Stimulated activated CD8-positive, alpha-beta memory T cell treated with anti-CD3 and anti-CD28 coated beads, Interleukin-7, amount 100 ng/mL, for 1 hour (primary cell): ENCODE results near the gene CENPP.
"Not testable (repeated sequence)": the region's sequence is repeated elsewhere in the genome, so short reads cannot be mapped to it uniquely, and the experiment has no call there.

ENCODE experiments used
- DNase-seq, 2 donors: peaks; one replicate each; pipeline ENCODE4 v3.0.0-alpha.2; 2020; ENCODE audit warnings: low read depth in 2 of 2

The CENPP gene

GRCh38 chr9:92595075-92595474, 269.3 kb downstream of the CENPP start:
- DNase-seq = not testable (repeated sequence)

DNA sequence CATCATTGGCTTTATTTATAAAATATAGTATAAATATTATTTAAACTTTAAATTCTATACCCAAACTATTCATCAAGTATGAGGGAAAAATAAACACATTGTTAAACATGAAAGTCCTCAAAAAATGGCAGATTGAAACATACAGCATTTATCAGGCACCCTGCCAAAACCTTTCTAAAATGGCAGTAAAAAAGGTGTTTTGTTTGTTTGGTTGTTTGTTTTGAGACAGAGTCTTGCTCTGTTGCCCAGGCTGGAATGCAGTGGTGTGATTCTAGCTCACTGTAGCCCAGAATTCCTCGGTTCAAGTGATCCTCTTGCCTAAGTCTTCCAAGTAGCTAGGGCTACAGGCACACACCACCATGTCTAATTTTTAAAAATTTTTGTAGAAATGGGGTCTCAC, 270.2 kb downstream of the CENPP start:
- DNase-seq = no peak

- no peak for DNase-seq
Observed at GRCh38 chr9:92598382-92598781, 272.6 kb downstream of the CENPP start.

DNA sequence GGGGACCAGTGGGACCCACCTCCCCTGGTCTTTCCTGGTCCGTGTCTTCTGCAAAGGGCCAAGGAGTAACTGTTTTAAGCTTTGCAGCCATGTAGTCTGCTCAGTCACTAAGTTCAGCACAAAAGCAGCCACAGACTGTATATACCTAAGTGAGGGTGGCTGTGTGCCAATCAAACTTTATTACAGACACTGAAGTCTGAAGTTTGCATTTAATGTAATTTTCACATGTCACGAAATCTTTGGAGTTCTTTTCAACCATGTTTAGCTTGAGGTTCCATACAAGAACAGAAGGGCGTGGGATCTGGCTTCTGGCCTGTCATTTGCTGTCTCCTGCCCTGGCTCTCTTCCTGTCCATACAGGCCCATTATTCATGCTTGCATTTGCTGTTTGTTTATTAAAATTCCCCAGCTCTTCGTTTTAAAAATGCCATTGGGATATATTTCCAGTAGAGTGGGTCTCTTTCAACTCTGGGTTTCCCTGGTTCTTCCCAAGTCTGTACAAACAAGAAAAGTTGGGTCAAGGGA, 274.2 kb downstream of the CENPP start:
- no peak for DNase-seq

- no peak for DNase-seq
Observed at GRCh38 chr9:92600462-92601261, 274.9 kb downstream of the CENPP start.

- no peak for DNase-seq
Observed at GRCh38 chr9:92601451-92601850, 275.7 kb downstream of the CENPP start.

GRCh38 chr9:92602413-92602812, 276.7 kb downstream of the CENPP start:
- no peak for DNase-seq

- no peak for DNase-seq
Observed at GRCh38 chr9:92603100-92603499, 277.3 kb downstream of the CENPP start.

DNA sequence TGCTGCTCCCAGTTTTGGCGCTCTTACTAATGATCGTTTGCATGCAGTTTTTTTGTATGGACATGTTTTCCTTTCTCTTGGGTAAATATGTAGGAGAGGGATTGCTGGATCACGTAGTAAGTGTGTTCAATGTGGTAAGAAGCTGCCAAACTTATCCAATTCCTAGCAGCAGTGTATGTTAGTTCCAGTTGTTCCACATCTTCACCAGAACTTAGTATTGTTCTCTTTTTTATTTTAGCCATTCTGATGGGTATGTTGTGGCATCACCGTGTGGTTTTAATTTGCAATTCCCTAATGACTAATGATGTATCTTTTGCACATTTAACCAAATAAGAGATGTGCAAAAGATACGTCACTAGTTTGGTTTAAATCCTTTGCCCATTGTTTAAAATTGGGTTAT, 278.2 kb downstream of the CENPP start:
- no peak for DNase-seq

- DNase-seq = no peak
Observed at GRCh38 chr9:92605224-92605623, 279.5 kb downstream of the CENPP start.

DNA sequence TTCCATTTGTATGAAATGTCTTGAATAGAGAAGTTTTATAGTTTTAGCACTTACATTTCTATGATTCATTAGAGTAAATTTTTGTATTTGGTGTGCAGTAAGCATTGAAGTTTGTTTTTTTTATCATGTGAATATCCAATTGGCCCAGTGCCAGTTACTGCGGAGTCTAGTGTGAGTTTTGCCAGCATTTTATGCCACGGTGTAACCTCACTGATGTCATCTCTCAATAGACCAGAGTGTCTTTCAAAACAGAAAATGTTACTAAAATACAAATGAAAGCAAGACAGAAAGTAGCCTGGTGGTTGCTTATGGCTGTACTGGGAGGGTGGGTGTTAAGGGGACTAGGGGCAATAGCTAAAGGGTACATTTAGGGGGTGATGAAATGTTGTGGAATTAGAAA, 281.3 kb downstream of the CENPP start:
- no peak for DNase-seq

GRCh38 chr9:92607773-92608172, 282.0 kb downstream of the CENPP start:
- DNase-seq = no peak

GRCh38 chr9:92608241-92608908, 282.6 kb downstream of the CENPP start:
- no peak for DNase-seq

GRCh38 chr9:92608909-92609445, 283.2 kb downstream of the CENPP start:
- DNase-seq = no peak

GRCh38 chr9:92610470-92611420, 285.0 kb downstream of the CENPP start:
- DNase-seq = no peak

GRCh38 chr9:92611621-92612285, 286.0 kb downstream of the CENPP start:
- DNase-seq = no peak

DNA sequence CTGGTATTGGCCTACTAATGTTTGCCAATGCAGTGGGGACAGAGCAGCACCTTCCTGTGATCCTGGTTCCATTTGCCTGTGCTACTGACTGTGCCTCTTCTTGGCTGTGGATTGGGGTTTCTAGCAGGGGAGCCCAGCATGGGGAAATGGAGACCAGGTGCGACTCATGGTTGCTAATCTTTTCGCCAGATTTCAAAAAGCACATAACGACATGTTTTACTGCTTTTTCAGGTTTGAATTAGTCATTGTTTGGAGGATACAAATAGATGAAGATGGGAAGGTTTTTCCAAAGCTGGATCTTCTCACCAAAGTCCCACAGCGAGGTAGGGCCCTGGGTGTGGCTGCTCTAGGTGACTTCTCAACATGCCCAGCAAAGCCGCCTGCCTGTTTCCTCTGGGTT, 286.5 kb downstream of the CENPP start:
- DNase-seq = no peak

GRCh38 chr9:92612816-92613215, 287.1 kb downstream of the CENPP start:
- DNase-seq = no peak

GRCh38 chr9:92613268-92614122, 287.7 kb downstream of the CENPP start:
- no peak for DNase-seq

DNA sequence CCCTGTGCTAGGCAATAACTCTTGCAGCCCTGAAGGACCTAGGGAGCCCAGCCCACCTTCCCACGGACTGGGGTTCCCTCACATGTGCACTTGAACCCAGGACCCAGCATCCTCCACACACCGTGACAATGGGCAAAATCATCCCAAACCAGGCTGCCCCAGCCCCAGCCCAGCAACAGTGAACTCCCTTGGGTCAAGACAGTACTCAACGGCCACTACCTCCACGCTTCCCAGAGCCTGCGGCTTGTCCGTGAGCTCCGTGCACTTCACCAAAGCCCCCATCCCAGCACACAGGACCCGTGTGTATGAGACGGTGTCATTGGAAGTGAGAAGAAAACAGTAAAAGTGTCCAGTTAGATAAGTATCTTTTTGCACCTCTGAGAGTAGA, 288.4 kb downstream of the CENPP start:
- DNase-seq = no peak
